Measurements from ENCODE around the gene PPM1B.

The PPM1B gene

GRCh38 chr2:44201648-44202165 lies 33.0 kb downstream of the PPM1B start:
- Histone ChIP-seq H3K4me1 (ENCODE audit: control insufficient read depth, insufficient read depth, low read length) (peaks cover 21% of the 10 kb centered on the region), H3K27ac (ENCODE audit: extremely low read depth, low read depth, low read length) (no peak overlapping the region), H3K9me3 (ENCODE audit: control insufficient read depth, insufficient read depth, low read depth, low read length) (no peaks in the 10 kb centered on the region), H3K4me3 (ENCODE audit: low read depth, low read length) (no peak overlapping the region), H3K36me3 (ENCODE audit: control insufficient read depth in 2 of 2, insufficient read depth in 1 of 2, low read length in 2 of 2) (peaks cover 0 to 4% of the 10 kb centered on the region in 2 experiments; a peak in 1 of 3 replicates)
- POLR2A ChIA-PET: interaction anchor here (1.0 kb wide), 1 partner anchor 10 kb away, joined by 3 read pairs; no protein-coding TSS in a partner anchor
- TF ChIP-seq ZNF398 (tag by site-specific recombination; IDR thresholded peaks at IDR 0.05) (no peak), ZNF184 (tag by site-specific recombination; IDR thresholded peaks at IDR 0.05) (no peak), HOXD13 (CRISPR knock-in tag; IDR thresholded peaks at IDR 0.05; ENCODE audit: borderline replicate concordance) (no peak)
- CTCF ChIA-PET: interaction anchor here (1.2 to 1.3 kb wide), 2 partner anchors 42 to 93 kb away, joined by 3 to 6 read pairs; no protein-coding TSS in a partner anchor

GRCh38 chr2:44203542-44203941 lies 34.9 kb downstream of the PPM1B start:
- peak; percentile 89 for TF ChIP-seq ZNF146 (tag by site-specific recombination; IDR thresholded peaks at IDR 0.05)
- TF ChIP-seq ZFP69B (tag by site-specific recombination; IDR thresholded peaks at IDR 0.05): no peak
- no peak for TF ChIP-seq ZSCAN4 (tag by site-specific recombination; IDR thresholded peaks at IDR 0.05)
- TF ChIP-seq BCL11B (tag by site-specific recombination; IDR thresholded peaks at IDR 0.05; ENCODE audit: low read depth): no peak
- Histone ChIP-seq H3K4me3 (ENCODE audit: low read depth, low read length) (no peak overlapping the region), H3K27ac (ENCODE audit: extremely low read depth, low read depth, low read length) (no peak overlapping the region), H3K9me3 (ENCODE audit: control insufficient read depth, insufficient read depth, low read depth, low read length) (no peaks in the 10 kb centered on the region), H3K36me3 (ENCODE audit: control insufficient read depth in 2 of 2, insufficient read depth in 1 of 2, low read length in 2 of 2) (peaks cover 0 to 4% of the 10 kb centered on the region in 2 experiments; a peak in 2 of 3 replicates), H3K4me1 (ENCODE audit: control insufficient read depth, insufficient read depth, low read length) (peaks cover 21% of the 10 kb centered on the region)
- ChIA-PET CTCF (no interaction called here), POLR2A (no interaction called here)

GRCh38 chr2:44205169-44205568 lies 36.5 kb downstream of the PPM1B start:
- no peak overlapping the region for H3K4me3 ChIP-seq (ENCODE audit: low read depth, low read length)
- TF ChIP-seq ZNF768 (tag by site-specific recombination; IDR thresholded peaks at IDR 0.05): no peak
- TF ChIP-seq EGR2 (tag by site-specific recombination; IDR thresholded peaks at IDR 0.05; ENCODE audit: low read depth): peak; percentile 49; the same call in 1 of the 2 replicates
- peak; percentile 57 for TF ChIP-seq ZFHX2 (tag by site-specific recombination; conservative IDR thresholded peaks at IDR 0.05)
- TF ChIP-seq ZNF16 (tag by site-specific recombination; IDR thresholded peaks at IDR 0.05; ENCODE audit: low read depth): no peak
- peaks cover under 1 to 15% of the 10 kb centered on the region in 2 experiments for H3K36me3 ChIP-seq (ENCODE audit: control insufficient read depth in 2 of 2, insufficient read depth in 1 of 2, low read length in 2 of 2)
- no peak overlapping the region for H3K27ac ChIP-seq (ENCODE audit: extremely low read depth, low read depth, low read length)
- H3K9me3 ChIP-seq (ENCODE audit: control insufficient read depth, insufficient read depth, low read depth, low read length): no peaks in the 10 kb centered on the region
- CTCF ChIA-PET: no interaction called here
- POLR2A ChIA-PET: no interaction called here
- peaks cover 19% of the 10 kb centered on the region for H3K4me1 ChIP-seq (ENCODE audit: control insufficient read depth, insufficient read depth, low read length)

- Histone ChIP-seq H3K36me3 (ENCODE audit: control insufficient read depth in 2 of 2, insufficient read depth in 1 of 2, low read length in 2 of 2) (peaks cover 7 to 22% of the 10 kb centered on the region in 2 experiments), H3K9me3 (ENCODE audit: control insufficient read depth, insufficient read depth, low read depth, low read length) (no peaks in the 10 kb centered on the region), H3K27ac (ENCODE audit: extremely low read depth, low read depth, low read length) (no peak overlapping the region), H3K4me3 (ENCODE audit: low read depth, low read length) (no peak overlapping the region), H3K4me1 (ENCODE audit: control insufficient read depth, insufficient read depth, low read length) (peaks cover 7% of the 10 kb centered on the region)
- no peak for TF ChIP-seq ZNF37A (tag by site-specific recombination; IDR thresholded peaks at IDR 0.05)
- TF ChIP-seq ZNF600 (tag by site-specific recombination; IDR thresholded peaks at IDR 0.05): no peak
- no peak for TF ChIP-seq ZNF202 (tag by site-specific recombination; IDR thresholded peaks at IDR 0.05; ENCODE audit: borderline replicate concordance)
- TF ChIP-seq ZNF473 (tag by site-specific recombination; IDR thresholded peaks at IDR 0.05): no peak
- TF ChIP-seq ZNF501 (tag by site-specific recombination; IDR thresholded peaks at IDR 0.05): no peak
- TF ChIP-seq ZNF211 (tag by site-specific recombination; IDR thresholded peaks at IDR 0.05; ENCODE audit: low read depth): no peak
- no peak for TF ChIP-seq KLF10 (tag by site-specific recombination; IDR thresholded peaks at IDR 0.05)
- no peak for TF ChIP-seq GFI1B (tag by site-specific recombination; IDR thresholded peaks at IDR 0.05)
- TF ChIP-seq ZNF23 (tag by site-specific recombination; IDR thresholded peaks at IDR 0.05; ENCODE audit: borderline replicate concordance): no peak
- no peak for TF ChIP-seq ELK4 (IDR thresholded peaks at IDR 0.05; ENCODE audit: borderline replicate concordance, low read depth, low read length)
- no peak for TF ChIP-seq ZNF157 (tag by site-specific recombination; IDR thresholded peaks at IDR 0.05)
- TF ChIP-seq ZNF214 (tag by site-specific recombination; IDR thresholded peaks at IDR 0.05; ENCODE audit: borderline replicate concordance): no peak
- no peak for TF ChIP-seq ZNF549 (tag by site-specific recombination; IDR thresholded peaks at IDR 0.05)
- TF ChIP-seq ZNF239 (tag by site-specific recombination; IDR thresholded peaks at IDR 0.05): no peak
- POLR2A ChIA-PET: no interaction called here
- CTCF ChIA-PET: no interaction called here
Measured at GRCh38 chr2:44207102-44207501, 38.4 kb downstream of the PPM1B start.
